Fibroblast of mammary gland (primary cell): ENCODE results near the gene NOSTRIN.

Experiments
- DNase-seq: peaks from one replicate; pipeline ENCODE4 v3.0.0-alpha.2; 2010; ENCODE audit warnings: low read depth
- H3K4me3 ChIP-seq: 2 replicates; pipeline ENCODE4 v1.5.1; 2011; ENCODE audit warnings: low read depth, mild to moderate bottlenecking, low read length, moderate library complexity; ENCODE audit not compliant: control insufficient read depth
- TF ChIP-seq, protein P1 (sequence below): conservative IDR thresholded peaks from 2 replicates; pipeline ENCODE4 v1.5.1; 2011; ENCODE audit warnings: low read depth, low read length, inconsistent platforms; ENCODE audit not compliant: control insufficient read depth, insufficient read depth

NOSTRIN gene

DNA sequence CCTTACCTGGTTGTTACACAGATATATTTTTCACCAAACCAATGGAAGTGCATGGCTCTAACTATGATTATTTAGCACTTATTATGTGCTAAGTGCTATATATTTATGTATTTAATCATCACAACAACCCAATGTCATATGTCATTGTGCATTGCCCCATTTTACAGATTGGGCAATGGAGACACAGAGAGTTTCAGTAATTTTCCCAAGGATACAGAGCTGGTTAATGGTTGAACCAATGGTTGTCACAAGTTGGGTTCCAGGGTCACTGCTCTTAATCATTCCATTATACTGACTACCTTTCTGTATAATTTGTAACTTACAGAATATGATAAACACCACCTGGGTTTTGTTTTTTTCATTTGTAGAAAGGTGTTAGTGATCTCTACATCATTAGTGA is 29.2 kb downstream of the NOSTRIN start:
- DNase-seq = no peak
- TF ChIP-seq, protein P1, sequence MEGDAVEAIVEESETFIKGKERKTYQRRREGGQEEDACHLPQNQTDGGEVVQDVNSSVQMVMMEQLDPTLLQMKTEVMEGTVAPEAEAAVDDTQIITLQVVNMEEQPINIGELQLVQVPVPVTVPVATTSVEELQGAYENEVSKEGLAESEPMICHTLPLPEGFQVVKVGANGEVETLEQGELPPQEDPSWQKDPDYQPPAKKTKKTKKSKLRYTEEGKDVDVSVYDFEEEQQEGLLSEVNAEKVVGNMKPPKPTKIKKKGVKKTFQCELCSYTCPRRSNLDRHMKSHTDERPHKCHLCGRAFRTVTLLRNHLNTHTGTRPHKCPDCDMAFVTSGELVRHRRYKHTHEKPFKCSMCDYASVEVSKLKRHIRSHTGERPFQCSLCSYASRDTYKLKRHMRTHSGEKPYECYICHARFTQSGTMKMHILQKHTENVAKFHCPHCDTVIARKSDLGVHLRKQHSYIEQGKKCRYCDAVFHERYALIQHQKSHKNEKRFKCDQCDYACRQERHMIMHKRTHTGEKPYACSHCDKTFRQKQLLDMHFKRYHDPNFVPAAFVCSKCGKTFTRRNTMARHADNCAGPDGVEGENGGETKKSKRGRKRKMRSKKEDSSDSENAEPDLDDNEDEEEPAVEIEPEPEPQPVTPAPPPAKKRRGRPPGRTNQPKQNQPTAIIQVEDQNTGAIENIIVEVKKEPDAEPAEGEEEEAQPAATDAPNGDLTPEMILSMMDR = no peak
- no peak overlapping the region for H3K4me3 ChIP-seq

DNA sequence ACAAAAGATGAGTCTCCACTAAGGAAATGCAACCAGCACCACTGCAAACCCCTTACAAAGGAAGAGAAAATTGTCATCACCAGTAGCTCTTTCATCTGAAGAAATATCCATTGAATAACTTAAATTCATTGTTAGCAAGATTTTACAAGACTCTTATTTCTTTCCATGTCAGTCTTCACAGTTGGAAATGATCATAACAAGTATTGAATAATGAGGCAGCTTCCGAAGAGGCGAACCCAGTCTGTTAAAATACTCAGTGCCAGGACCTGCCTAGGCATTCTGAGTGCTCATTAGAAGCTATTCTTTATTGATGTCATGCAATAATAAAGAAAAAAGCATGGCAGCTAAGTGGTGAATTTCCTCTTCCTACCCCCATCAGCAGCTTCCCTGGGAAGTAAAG is 33.5 kb downstream of the NOSTRIN start:
- H3K4me3 ChIP-seq = no peak overlapping the region
- DNase-seq = no peak
- TF ChIP-seq, protein P1 = no peak

DNA sequence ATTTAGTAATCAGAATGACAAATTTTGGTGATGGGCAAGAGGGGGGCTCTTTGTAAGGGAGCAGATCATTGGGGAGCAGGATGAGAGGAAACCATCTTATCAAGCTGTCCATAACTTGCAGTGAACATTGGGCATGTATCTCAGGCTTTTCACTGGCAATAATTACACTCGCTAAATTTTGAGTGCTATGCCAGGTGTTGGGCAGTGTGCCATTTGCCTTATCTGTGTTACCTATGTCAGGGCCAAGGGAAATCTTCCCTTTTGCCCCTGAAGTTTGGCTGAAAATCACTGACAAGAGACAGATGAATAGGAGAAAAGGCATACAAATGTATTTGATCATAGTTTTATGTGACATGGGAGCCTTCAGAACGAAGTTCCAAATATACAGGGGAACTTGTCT is 39.0 kb downstream of the NOSTRIN start:
- TF ChIP-seq, protein P1 = no peak
- DNase-seq = no peak
- H3K4me3 ChIP-seq = no peak overlapping the region

DNA sequence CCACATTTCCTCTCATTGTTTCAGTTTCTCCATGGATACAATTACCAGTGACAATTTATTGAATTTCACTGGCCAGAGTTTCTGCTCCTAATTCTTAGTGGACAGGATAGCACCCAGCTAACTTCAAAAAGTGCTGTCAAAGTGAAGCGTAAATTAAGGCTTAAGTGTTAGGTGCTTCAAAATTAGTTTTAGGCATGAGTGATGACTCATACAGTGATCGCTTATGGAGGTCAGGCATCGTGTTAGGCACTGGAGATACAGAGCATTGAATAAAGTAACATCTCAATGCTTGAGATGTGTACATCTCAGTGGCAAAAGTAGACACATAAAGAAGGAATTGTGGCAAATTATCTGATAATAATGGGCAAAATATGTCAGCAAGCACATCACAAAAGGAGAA is 40.8 kb downstream of the NOSTRIN start:
- no peak for DNase-seq
- TF ChIP-seq, protein P1 = no peak
- H3K4me3 ChIP-seq = no peak overlapping the region

DNA sequence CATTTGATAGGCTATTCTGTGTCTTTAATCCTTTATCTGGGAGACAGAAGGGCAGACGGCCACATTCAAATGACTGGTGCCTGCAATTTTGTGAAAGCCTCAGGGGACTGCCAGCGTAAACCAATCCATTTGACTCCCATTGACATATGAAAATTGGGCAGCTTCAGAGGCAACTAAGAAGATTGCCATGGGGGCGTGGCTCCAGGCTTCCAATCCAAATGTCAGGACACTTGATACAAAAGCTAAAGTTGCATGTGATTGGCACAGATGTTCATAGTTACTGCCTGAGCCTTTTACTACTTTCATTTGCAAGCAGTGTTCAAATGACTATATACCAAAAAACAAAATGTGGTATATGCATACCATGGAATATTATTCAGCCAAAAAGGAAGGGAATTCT is 45.8 kb downstream of the NOSTRIN start:
- peak; percentile 5 for DNase-seq
- no peak overlapping the region for H3K4me3 ChIP-seq
- TF ChIP-seq, protein P1 = no peak

DNA sequence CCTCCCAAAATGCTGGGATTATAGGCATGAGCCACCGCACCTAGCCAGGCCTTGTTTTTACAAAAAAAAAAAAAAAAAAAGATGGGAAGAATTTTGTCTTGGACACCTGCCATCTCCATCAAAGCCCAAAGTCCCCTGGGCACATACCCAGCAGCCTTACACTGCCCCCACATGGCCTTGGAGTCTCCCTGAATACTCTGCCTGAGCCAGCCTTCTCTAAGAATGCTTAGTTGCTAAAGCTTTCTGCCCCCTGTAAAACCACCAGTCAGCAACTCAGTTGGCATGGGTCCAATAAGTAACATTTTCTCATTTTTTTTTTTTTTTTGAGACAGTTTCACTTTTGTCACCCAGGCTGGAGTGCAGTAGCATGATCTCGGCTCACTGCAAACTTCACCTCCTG is 47.2 kb downstream of the NOSTRIN start:
- peak; percentile 29 for DNase-seq
- no peak overlapping the region for H3K4me3 ChIP-seq
- TF ChIP-seq, protein P1 = peak; percentile 7

DNA sequence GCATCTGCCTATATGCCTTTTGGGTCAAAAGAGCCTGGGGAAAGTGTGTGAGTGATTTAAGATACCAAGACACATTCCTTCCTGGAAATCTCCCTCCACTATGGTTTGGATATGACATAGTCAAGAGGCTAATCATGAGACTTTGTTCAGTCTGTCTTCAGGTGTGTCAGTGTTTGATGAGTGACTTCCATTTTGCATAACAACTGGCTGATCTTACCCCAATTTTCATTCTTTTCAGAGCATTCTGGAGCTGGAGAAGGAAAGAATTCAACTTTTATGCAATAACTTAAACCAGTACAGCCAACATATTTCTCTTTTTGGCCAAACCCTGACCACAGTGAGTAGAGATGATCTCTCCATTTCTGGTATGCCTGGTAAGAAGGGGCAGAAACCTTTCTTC is 48.4 kb downstream of the NOSTRIN start:
- TF ChIP-seq, protein P1 = no peak

More for the DNA sequence above, 48.4 kb downstream of the NOSTRIN start:
- no peak for DNase-seq
- H3K4me3 ChIP-seq = no peak overlapping the region
